Head of caudate nucleus (tissue), 42 donors: Measurements from ENCODE around the gene OAS3.
"Not testable (repeated sequence)": the region's sequence is repeated elsewhere in the genome, so short reads cannot be mapped to it uniquely, and the experiment has no call there.

Experiments
- DNase-seq, 42 donors: peaks; one replicate each; pipeline versions ENCODE4 v3.0.0 to v3.0.0-alpha.2; 2020 to 2021; ENCODE audit warnings: mixed read lengths in 7 of 42
- intact Hi-C: fragments of 100-400 bp; cut with DNase I; formaldehyde crosslinking; loops from one replicate; pipeline ENCODE4 v1.15.0; 2022

OAS3 gene

DNA sequence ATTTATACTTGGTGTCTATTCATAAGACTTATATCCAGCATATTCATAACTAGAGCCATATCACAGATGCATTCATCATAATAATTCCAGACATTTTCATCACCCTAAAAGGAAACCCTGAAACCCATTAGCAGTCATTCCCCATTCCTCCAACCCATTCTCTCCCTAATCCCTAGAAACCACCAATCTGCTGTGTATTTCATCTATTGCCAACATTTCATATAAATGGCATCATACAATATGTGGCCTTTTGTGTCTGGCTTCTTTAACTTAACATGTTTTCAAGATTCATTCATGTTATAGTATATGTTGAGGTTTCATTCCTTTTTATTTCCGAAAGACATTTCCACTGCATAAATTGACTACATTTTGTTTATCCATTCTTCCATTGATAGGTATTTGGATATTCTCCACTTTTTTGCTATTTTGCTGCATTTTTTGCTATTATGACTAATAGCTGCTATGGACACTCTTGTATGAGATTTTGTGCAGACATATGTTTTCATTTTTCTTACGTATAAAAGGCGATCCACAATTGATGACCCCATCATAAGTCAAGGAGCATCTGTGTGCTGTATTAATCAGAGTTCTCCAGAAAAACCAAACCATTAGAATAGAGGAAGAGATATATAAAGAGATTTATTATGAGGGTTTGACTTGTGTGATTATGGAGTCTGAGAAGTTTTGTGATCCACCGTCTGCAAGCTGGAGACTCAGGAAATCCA is 34.9 kb downstream of the OAS3 start:
- no peak for DNase-seq
- intact Hi-C loops = no loop called here

DNA sequence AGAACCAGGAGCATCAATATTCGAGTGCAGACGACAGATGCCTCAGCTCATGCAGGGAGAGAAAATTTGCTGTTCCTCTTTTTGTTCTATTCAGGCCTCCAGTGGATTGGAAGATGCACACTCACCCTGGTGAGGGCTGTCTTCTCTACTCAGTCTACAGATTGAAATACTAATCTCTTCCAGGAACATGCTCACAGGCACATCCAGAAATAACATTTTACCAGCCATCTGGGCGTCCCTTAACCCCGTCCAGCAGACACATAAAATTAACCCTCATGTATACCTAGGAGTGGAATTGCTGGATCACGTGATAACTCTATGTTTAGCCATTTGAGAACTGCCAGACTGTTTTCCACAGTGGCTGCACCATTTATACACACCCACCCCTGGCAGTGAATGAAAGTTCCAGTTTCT is 35.6 kb downstream of the OAS3 start:
- intact Hi-C loops = no loop called here
- DNase-seq = no peak

DNA sequence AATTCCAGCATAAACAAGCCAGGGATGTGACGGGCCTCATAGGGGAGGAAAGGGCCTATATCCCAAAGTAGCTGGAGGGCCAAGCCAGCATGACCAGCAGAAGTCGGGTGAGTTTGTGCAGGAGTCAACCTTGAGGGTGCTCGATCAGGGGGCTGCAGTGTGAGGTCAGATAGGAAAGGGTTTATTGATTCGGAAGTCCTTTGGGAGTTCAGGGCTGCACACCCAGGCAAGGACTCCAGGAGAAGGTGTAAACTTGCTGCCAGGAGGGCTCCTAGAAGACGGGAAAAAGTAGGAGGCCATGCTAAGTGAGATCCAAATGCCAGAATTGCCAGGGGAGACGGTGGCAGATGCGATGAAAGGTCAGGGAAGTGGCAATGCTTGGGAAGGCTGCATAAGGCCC is 36.6 kb downstream of the OAS3 start:
- intact Hi-C loops = no loop called here
- DNase-seq = no peak

DNA sequence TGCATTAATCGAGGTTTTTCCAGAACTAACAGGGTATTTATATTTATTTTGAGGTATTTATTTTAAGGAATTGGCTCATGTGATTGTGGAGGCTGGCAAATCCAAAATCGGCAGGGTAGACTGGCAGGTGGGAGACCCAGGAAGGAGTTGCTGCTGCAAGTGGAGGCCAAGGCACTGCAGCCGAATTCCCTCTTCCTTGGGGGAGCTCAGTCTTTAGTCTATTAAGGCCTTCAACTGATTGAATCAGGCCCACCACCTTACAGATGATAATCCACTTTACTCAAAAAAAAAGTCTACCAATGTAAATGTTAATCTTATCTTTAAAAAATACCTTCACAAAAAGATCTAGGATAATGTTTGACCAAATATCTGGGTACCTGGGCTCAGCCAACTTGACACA is 38.9 kb downstream of the OAS3 start:
- DNase-seq = no peak
- intact Hi-C loops = no loop called here

DNA sequence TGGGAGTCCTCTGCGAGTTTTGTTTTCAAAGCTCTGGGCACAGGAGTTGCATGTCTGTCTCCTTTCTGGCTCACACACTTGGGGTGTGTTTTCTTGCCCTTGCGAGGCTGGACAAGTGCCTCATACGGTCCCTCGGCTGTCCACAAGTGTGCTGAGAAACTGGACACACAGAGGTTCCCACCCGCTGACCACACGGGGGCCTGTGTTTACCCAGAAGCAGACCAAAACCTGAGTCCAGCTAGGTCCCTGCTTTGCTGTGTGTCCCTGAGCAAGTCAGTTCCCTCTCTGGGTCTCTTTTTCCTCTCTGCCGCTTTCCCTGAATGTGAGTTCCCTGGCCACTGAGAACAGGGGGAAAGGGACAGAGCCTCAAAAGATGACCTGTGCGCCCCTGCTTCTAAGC is 39.4 kb downstream of the OAS3 start:
- DNase-seq = no peak

DNA sequence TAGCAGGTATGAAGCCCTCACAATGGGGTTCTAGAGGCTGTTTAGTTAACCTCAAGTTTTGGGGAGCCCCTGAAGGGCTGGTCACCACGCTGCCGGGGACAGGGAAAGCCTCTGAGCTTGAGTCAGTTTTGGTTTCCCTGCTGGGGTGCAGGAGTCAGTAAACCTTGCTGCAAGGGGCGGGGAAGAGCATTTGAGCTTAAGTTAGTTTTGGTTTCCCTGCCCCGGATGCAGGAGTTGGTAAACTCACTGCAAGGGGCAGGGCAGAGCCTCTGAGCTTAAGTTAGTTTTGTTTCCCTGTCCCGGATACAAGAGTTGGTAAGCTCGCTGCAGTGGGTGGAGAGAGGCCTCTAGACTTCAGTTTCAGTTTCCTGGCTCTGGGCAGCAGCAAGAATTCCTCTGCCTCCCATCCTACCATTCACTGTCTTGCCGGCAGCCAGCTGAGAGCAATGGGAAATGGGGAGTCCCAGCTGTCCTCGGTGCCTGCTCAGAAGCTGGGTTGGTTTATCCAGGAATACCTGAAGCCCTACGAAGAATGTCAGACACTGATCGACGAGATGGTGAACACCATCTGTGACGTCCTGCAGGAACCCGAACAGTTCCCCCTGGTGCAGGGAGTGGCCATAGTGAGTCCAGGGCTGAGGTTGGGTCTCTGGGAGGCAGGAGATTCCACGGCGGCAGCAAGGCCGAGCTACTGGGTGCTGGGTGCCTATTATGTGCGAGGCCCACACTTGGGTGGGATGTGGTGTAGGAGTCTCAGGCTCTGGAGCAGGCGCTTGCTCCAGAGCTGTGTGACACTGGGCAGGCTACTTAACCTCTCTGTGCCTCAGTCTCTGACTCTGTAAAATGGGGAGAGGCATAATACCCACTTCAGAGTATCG is 40.1 kb downstream of the OAS3 start, which contains the start of gene OAS2:
Gene OAS2 (plus strand): TSS at position 357 of the 878 bp plus-strand sequence. CDS start 90 bp downstream, at position 447.
- intact Hi-C loops = no loop called here
- DNase-seq = peak in 21 of 42 donors; percentile 11 to 61 (median 22)

More for the DNA sequence above, 39.4 kb downstream of the OAS3 start:
- intact Hi-C loops = no loop called here

DNA sequence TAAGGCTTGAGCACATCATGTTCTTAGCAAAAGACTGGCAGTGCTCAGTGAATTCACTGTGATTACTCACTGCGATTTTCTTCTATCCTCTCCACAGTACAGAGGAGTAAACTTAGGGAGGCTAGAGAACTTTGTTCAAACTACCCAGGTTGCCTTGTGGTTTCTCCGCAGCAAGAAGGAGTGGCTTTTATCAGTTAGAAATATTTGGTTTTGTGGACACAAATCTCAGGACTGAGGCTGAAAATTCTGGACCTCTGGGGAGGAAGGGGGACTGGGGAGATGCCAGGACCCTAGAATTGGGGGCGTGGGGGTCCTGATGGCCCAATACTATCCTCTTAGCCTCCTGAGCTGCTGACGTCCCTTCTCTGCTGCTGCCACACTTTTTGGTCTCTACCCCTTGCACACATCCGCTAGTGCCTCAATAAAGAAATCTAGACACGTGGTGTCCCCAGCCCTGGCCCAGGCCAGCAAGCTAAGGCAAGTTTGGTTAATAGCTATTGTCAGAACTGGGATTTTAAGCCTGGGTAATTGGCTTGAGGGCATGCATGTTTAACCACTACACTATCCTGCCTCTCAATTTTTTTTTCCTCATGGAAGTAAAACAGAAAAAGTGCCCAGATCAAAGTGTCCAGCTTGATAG is 40.9 kb downstream of the OAS3 start:
- DNase-seq = peak in 3 of 42 donors; percentile 7 to 51 (median 10)
- intact Hi-C loops = no loop called here

DNA sequence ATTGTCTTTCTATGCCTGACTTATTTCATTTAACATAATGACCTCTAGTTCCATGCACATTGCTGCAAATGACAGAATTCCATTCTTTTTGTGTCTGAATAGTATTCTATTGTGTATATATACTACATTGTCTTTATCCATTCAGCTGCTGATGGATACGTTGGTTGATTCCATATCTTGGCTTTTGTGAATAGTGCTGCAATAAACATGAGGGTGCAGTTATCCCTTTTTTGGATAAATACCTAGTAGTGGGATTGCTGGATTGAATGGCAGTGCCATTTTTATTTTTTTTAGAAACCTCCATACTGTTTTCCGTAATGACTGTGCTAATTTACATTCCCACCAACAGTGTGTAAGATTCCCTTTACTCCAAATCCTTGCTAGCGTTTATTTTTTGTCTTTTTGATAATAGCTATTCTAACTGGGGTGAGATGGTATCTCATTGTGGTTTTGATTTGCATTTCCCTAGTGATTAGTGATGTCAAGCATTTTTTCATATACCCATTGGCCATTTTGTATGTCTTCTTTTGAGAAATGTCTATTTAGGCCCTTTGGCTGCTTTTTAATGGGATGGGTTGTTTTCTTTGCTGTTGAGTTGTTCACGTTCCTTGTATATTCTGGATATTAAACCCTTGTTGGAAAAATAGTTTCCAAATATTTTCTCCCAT is 42.4 kb downstream of the OAS3 start:
- intact Hi-C loops = no loop called here
- DNase-seq = no peak

DNA sequence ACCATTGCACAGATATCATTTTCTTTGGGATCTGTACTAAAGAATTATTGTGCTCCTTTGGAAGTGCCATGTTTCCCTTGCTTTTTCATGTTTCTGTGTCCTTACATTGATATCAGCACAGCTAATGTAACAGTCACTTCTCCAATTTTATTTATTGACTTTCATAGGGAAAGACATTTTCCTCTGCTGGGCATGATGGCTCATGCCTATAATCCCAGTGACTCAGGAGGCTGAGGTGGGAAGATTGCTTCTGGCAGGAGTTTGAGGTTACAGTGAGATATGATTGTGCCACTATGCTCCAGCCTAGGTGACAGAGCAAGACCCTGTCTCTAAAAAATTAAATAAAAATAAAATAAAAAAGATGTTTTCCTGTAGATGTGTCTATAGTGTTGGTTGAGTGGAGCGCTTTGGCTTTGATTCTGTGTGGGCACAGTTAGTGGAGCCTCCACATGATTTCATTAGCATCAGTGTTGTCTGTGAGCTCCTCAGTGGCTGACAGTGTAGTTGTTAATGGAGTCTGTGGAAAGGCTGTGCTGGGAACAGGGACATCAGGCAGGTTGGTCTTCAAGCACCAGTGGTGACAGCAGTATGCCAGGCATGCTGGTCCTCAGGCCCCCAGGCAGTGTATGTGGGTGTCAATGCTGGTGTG is 47.5 kb downstream of the OAS3 start:
- intact Hi-C loops = no loop called here

DNA sequence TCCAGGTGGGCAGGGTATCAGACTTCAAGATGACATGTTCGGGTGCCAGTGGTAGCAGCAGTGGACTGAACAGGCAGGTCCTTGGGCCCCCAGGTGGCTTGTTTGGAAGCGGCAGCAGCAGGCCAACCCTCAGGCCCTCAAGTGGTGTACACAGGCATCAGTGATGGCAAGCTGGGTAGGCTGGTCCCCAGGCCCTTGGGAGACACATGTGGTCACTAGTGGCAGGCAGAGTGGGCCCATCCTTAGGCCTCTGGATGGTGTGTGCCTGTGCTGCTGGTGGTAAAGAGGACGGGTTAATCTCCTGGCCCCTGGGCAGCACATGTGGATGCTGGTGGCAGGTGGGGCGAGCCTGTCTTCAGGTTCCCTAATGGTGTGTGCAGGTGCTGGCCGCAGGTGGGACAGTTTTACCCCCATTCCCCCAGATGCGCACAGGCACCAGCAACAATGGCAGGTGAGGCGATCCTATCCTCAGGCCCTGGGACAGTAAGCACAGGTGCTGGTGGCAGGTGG is 48.1 kb downstream of the OAS3 start:
- intact Hi-C loops = no loop called here
- DNase-seq = no peak

More for the DNA sequence above, 47.5 kb downstream of the OAS3 start:
- DNase-seq = peak in 1 of 42 donors; percentile 17

DNA sequence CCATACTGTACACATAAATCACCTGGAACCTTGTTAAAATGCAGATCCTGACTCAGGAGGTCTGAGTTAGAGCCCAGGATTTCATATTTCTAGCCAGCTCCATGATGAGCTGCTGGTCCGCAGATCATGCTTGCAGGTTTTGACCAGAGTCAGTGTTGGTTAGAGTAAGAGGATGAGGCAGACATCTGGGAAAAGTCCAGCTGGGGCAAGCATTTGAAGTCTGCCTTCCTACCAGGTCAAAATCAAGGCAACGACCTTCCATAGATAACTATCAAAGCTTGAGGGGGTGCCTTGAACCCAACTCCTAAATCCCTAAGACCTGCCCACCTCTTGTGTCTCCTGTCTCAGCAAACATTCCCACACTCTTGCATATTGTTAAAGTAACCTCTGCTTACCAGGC is 49.3 kb downstream of the OAS3 start:
- intact Hi-C loops = no loop called here
- DNase-seq = no peak

DNA sequence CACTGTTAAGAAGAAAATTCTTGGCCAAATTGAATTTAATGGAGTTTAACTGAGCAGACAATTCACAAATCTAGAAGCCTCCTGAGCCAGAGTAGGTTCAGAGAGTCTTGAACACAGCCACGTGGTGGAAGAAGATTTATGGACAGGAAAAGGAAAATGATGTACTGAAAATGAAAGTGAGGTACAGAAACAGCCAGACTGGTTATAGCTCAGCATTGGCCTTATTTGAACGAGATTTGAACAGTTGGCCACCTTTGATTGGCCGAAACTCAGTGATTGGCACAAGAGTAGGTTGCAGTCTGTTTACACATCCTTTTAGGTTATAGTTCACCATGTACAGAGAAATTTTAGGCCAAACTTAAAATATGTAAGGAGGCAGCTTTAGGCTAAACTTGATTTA is 50.0 kb downstream of the OAS3 start:
- no peak for DNase-seq
- intact Hi-C loops = no loop called here

DNA sequence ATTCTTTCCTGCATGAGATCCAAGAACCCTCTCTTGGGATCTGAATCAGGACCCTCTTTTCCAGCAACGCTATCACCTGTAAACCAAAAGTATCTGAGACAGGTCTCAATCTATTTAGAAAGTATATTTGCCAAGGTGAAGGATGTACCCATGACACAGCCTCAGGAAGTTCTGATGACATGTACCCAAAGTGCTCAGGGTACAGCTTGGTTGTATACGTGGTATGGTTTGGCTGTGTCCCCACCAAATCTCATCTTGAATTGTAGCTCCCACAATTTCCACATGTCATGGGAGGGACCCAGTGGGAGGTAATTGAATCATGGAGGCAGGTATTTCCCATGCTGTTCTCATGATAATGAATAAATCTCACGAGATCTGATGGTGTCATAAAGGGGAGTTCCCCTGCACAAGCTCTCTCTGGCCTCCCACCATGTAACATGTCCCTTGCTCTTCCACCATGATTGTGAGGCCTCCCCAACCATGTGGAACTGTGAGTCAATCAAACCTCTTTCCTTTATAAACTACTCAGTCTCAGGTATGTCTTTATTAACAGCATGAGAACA is 50.6 kb downstream of the OAS3 start:
- DNase-seq = peak in 1 of 42 donors; percentile 7
- intact Hi-C loops = not testable (repeated sequence)

DNA sequence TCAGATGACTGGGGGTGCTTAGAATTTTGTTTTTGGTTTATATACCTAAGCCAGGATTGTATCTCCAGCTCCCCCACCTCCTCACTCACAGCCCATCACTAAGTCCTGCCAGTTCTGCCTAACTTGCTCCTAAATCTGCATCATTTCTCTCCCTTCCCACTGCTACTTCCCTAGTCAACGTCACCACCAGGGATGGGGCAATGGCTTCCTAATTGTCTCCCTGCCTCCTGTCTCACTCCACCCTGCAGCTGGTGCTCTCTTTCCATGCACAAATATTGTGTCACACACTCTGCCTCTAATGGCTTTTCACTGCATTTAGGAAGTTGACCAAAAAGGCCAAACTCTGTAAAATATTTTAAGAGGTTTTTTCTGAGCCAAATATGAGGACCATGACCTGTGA is 51.5 kb downstream of the OAS3 start:
- intact Hi-C loops = no loop called here
- DNase-seq = no peak

DNA sequence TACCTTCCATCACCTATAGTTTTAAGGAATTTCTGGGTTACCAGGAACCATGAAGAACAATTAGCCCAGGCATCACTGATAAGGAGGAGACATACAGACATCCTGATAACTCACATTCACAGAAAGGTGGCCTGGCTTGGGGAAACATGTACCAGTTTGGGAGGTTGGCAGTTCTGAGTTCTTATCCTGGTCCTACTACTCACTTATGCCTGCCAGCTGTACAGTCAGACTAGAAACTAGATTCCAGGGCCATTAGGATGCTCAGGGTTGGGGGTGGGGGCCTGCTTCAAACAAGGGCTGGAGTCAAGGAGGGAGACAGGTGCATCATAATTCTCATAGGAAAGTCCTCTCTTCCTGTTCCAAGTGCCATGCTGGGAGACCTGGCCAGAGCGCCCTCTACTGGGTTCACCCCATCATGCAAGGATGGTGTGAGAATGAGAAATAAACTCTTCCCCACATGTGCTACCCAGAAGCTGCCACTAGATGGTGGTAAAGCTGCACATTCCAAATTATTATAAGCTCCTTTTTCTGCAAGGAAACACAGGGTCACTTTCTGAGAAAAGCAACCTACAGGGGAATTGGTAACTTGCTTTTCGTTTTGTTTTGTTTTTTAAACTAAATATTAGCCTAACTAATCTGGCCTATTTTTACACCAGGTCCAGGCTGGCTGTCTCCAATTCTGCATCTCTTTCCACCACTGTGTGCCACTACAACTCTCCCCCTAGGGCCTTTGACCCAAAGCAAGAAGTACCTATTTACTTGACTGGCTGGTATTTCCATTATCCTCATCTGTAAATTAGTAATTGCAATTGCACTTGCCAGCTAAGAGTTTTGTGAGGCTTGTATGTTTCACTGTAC is 54.5 kb downstream of the OAS3 start:
- peak in 31 of 42 donors; percentile 21 to 74 (median 52) for DNase-seq
- intact Hi-C loops = loop anchor here (2.0 kb wide), 1 partner anchor 40 kb away; no protein-coding TSS in a partner anchor

DNA sequence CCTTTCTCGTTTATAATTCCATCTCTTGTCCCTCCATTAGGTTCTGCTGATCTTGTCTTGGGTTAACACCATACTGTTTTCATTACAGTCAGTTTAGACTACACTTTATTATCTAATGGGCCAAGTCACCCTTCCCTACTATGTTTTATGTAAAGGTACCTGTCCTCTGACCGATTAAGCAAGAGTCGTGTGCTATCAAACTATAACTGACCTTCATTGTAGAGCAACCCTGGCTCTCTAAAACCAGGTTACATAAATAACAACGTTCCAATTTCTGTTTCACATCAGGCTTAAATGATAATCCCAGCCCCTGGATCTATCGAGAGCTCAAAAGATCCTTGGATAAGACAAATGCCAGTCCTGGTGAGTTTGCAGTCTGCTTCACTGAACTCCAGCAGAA is 56.7 kb downstream of the OAS3 start:
- intact Hi-C loops = no loop called here
- no peak for DNase-seq

DNA sequence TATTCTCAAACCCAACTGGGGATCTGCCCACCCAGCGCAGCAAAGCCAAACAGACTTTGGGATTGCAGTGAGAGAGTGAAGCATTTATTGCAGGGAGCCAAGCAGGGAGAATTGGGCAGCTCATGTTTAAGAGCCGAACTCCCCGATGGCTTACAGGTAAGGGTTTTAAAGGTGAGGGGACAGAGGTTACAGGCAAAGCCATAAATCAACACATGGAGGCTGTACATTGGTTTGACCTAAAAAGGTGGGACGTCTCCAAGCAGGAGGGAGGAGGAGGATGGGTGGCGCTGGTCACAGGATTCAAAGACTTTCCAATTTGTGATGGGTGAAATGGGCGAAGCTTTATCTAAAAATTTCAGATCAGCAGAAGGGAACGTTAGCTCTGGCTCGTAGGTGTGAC is 58.2 kb downstream of the OAS3 start:
- peak in 1 of 42 donors; percentile 13 for DNase-seq
- intact Hi-C loops = no loop called here
